Osteocyte (in vitro differentiated cells): ENCODE data around the gene AIF1. TPM values are rescaled to one million over a fixed set of nuclear protein-coding genes. Genes with fewer than 3 reads are reported as not detected.

Experiments
- DNase-seq: peaks from one replicate; pipeline ENCODE4 v3.0.0; 2021; ENCODE audit warnings: mixed read lengths; ENCODE audit not compliant: unreplicated experiment; ENCODE audit errors: extremely low spot score
- H3K27ac Mint-ChIP-seq: one replicate; pipeline ENCODE4 v1.8.0; 2021; ENCODE audit warnings: mild to moderate bottlenecking, mixed read lengths; ENCODE audit not compliant: unreplicated experiment
- H3K27me3 Mint-ChIP-seq: one replicate; pipeline ENCODE4 v1.8.0; 2021; ENCODE audit warnings: mixed read lengths; ENCODE audit not compliant: unreplicated experiment
- H3K36me3 Mint-ChIP-seq: one replicate; pipeline ENCODE4 v1.8.0; 2021; ENCODE audit warnings: mixed read lengths; ENCODE audit not compliant: unreplicated experiment
- H3K4me1 Mint-ChIP-seq: one replicate; pipeline ENCODE4 v1.8.0; 2021; ENCODE audit warnings: mixed read lengths; ENCODE audit not compliant: unreplicated experiment
- H3K4me3 Mint-ChIP-seq: one replicate; pipeline ENCODE4 v1.8.0; 2021; ENCODE audit warnings: mild to moderate bottlenecking, moderate library complexity, mixed read lengths; ENCODE audit not compliant: unreplicated experiment
- H3K9me3 Mint-ChIP-seq: one replicate; pipeline ENCODE4 v1.8.0; 2021; ENCODE audit warnings: mixed read lengths; ENCODE audit not compliant: unreplicated experiment
- CTCF ChIP-seq: fragments of 200-600 bp; sonication (generic); IDR thresholded peaks from 2 replicates; pipeline ENCODE4 v1.5.0; 2021; ENCODE audit warnings: antibody characterized with exemption, mild to moderate bottlenecking, moderate library complexity
- total RNA-seq: library from RNA; stranded (reverse); gene quantifications from 2 replicates; pipeline ENCODE4 v1.2.1, GENCODE V29; 2021

The AIF1 gene
- total RNA-seq, 1 donor from 2014 or later: not detected

GRCh38 chr6:31572041-31572911 is 42.8 kb upstream of the AIF1 start, which contains the start of gene LTA:
Gene LTA, plus strand, starts transcription at chr6:31572289. Its CDS starts 454 bp downstream, at chr6:31572743.
- H3K9me3 Mint-ChIP-seq: no peaks in the 10 kb centered on the region
- H3K4me1 Mint-ChIP-seq: no peaks in the 10 kb centered on the region
- peaks cover 6% of the 10 kb centered on the region for H3K27me3 Mint-ChIP-seq
- TF ChIP-seq CTCF: no peak
- no peak within 1 kb of the TSS for H3K4me3 Mint-ChIP-seq
- no peak for DNase-seq
- no peaks in the 10 kb centered on the region for H3K36me3 Mint-ChIP-seq
- no peak within 1 kb of the TSS for H3K27ac Mint-ChIP-seq

- no peaks in the 10 kb centered on the region for H3K27me3 Mint-ChIP-seq
- no peak overlapping the region for H3K27ac Mint-ChIP-seq
- H3K4me1 Mint-ChIP-seq: peaks cover 3% of the 10 kb centered on the region
- DNase-seq: no peak
- H3K9me3 Mint-ChIP-seq: no peaks in the 10 kb centered on the region
- H3K36me3 Mint-ChIP-seq: no peaks in the 10 kb centered on the region
- no peak for TF ChIP-seq CTCF
- H3K4me3 Mint-ChIP-seq: no peak overlapping the region
Measured at GRCh38 chr6:31573239-31574105, 41.6 kb upstream of the AIF1 start.

DNA sequence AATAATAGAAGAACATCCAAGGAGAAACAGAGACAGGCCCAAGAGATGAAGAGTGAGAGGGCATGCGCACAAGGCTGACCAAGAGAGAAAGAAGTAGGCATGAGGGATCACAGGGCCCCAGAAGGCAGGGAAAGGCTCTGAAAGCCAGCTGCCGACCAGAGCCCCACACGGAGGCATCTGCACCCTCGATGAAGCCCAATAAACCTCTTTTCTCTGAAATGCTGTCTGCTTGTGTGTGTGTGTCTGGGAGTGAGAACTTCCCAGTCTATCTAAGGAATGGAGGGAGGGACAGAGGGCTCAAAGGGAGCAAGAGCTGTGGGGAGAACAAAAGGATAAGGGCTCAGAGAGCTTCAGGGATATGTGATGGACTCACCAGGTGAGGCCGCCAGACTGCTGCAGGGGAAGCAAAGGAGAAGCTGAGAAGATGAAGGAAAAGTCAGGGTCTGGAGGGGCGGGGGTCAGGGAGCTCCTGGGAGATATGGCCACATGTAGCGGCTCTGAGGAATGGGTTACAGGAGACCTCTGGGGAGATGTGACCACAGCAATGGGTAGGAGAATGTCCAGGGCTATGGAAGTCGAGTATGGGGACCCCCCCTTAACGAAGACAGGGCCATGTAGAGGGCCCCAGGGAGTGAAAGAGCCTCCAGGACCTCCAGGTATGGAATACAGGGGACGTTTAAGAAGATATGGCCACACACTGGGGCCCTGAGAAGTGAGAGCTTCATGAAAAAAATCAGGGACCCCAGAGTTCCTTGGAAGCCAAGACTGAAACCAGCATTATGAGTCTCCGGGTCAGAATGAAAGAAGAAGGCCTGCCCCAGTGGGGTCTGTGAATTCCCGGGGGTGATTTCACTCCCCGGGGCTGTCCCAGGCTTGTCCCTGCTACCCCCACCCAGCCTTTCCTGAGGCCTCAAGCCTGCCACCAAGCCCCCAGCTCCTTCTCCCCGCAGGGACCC is 40.6 kb upstream of the AIF1 start:
- TF ChIP-seq CTCF: no peak
- no peak for DNase-seq
- Mint-ChIP-seq H3K4me1 (peaks cover 3% of the 10 kb centered on the region), H3K36me3 (no peaks in the 10 kb centered on the region), H3K4me3 (no peak overlapping the region), H3K27me3 (no peaks in the 10 kb centered on the region), H3K9me3 (no peaks in the 10 kb centered on the region), H3K27ac (no peak overlapping the region)

DNA sequence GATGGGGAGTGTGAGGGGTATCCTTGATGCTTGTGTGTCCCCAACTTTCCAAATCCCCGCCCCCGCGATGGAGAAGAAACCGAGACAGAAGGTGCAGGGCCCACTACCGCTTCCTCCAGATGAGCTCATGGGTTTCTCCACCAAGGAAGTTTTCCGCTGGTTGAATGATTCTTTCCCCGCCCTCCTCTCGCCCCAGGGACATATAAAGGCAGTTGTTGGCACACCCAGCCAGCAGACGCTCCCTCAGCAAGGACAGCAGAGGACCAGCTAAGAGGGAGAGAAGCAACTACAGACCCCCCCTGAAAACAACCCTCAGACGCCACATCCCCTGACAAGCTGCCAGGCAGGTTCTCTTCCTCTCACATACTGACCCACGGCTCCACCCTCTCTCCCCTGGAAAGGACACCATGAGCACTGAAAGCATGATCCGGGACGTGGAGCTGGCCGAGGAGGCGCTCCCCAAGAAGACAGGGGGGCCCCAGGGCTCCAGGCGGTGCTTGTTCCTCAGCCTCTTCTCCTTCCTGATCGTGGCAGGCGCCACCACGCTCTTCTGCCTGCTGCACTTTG is 39.6 kb upstream of the AIF1 start, which contains the start of gene TNF:
Gene TNF, plus strand, starts transcription at position 231 of the 567 bp plus-strand sequence. Its CDS starts 177 bp downstream, at position 408.
- Mint-ChIP-seq H3K4me3 (no peak within 1 kb of the TSS), H3K9me3 (no peaks in the 10 kb centered on the region), H3K36me3 (no peaks in the 10 kb centered on the region), H3K4me1 (peaks cover 4% of the 10 kb centered on the region), H3K27ac (no peak within 1 kb of the TSS), H3K27me3 (no peaks in the 10 kb centered on the region)
- DNase-seq: no peak
- TF ChIP-seq CTCF: no peak
